Subcutaneous adipose tissue (tissue), 4 donors: ENCODE data around the gene ACOXL. TPM values are rescaled to one million over a fixed set of nuclear protein-coding genes. Genes with fewer than 3 reads are reported as not detected.

ENCODE experiments used
- total RNA-seq, 4 donors: library from RNA; depleted of rRNA; stranded (reverse); fragments of >200 nt; gene quantifications; one replicate each; pipeline ENCODE4 v1.1.0, GENCODE V29; 2016
- TF ChIP-seq, protein P1 (sequence below): fragments of 450-650 bp; IDR thresholded peaks from one replicate; pipeline ENCODE4 v1.5.1; 2016; ENCODE audit warnings: low read depth, mild to moderate bottlenecking, control low read depth, antibody characterized with exemption, moderate library complexity

The ACOXL gene
- total RNA-seq, 4 donors from 2014 or later, result not detected

DNA sequence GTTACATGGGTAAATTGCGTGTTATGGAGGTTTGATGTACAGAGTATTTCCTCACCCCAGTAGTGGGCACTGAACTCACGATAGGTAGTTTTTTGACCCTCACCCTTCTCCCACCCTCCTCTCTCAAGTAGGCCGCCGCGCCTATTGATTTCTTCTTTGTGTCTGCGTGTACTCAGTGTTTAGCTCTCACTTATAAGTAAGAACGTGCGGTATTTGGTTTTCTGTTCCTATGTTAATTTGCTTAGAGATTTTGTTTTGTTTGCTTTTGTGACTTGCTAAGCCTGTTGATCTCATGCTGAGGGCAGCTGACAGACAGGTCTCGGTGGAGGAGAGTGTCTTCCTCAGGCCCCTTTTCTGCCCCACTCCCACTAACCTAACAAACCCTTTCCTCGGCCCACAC is 36.2 kb downstream of the ACOXL start:
- TF ChIP-seq, protein P1, sequence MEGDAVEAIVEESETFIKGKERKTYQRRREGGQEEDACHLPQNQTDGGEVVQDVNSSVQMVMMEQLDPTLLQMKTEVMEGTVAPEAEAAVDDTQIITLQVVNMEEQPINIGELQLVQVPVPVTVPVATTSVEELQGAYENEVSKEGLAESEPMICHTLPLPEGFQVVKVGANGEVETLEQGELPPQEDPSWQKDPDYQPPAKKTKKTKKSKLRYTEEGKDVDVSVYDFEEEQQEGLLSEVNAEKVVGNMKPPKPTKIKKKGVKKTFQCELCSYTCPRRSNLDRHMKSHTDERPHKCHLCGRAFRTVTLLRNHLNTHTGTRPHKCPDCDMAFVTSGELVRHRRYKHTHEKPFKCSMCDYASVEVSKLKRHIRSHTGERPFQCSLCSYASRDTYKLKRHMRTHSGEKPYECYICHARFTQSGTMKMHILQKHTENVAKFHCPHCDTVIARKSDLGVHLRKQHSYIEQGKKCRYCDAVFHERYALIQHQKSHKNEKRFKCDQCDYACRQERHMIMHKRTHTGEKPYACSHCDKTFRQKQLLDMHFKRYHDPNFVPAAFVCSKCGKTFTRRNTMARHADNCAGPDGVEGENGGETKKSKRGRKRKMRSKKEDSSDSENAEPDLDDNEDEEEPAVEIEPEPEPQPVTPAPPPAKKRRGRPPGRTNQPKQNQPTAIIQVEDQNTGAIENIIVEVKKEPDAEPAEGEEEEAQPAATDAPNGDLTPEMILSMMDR, result no peak

DNA sequence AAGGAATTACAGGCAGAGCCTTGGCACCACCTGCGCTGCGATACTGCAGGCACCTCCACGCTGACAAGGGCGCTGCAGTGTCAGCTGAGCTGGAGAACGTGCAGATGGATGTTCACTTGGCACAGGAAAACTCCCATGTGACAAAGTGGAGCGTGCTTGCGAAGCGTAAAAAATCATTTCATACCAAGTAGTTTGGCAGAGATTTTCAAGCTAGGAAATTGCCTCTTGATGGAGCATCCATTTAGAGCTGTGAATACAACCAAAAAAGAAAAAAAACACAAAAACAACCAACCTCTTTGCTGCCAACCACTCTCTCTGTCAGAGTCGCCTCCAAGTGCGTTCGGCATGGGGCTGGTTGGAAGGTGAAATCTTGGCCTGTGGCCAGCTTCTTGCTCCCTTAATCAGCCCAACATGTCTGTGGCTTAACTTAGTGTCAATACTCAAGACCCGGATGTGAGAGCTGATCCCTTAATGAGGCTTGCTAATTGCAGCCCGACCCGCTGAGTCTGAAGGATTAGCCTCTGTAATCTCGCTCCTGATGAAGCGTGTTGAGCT is 38.1 kb downstream of the ACOXL start:
- TF ChIP-seq, protein P1, result no peak

DNA sequence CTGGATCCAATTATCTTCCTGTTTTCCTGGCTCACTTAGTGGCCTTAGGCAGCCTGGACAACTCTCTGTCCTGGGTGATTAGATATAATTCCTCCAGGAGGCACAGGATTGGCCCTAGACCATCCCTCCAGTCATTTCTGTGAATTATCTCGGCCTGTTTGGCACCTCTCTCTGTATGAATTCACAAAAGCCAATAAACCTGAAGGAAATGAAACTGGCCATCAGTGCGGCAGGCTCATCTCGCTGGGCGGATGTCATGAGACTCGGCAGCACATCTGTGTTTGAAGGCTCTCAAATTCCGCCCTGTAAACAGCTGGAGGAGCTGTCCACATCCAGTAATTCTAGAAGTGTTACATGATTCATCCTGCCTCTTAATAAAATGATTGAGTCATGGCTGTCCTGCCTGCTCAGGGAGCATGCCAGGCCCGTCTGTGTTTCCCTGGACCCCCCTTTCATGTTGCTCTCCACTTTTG is 38.6 kb downstream of the ACOXL start:
- TF ChIP-seq, protein P1, result no peak

DNA sequence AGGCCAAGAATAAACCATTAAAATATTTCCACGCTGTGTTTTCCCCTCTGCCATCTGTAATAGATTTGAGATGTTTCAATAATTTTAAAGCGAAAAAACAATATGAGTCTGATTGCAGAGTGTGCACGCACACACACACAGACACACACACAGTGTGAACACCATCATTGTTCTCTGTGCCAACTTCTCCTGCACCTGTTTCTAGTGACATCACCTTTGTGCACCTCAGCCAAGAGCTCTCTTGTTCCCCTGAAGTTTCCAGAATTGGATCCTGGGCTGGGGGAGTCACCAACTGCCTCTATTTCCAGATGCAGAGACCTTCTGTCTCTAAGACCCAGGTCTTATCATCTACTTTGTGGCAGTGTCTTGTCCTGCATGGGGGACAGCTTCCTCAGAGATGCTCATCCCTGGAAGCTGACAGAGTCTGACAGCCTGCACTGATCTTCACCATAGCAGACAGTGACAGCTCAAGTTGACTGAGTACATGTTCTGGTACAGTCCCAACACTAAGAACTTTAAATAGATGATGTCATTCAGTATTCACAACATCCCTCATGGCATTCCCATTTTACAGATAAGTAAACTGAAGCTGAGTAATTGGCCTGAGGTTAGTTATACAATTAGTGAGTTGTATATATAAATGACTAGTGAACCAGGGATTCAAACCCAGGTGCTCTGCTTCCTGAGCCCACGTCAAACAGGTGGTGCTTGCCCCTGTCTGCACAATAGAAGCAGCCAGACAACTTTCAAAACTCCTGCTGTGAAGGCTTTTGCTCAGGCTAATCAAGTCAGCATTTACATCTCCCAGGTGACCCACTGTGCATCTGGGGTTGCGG is 39.4 kb downstream of the ACOXL start:
- TF ChIP-seq, protein P1, result no peak

DNA sequence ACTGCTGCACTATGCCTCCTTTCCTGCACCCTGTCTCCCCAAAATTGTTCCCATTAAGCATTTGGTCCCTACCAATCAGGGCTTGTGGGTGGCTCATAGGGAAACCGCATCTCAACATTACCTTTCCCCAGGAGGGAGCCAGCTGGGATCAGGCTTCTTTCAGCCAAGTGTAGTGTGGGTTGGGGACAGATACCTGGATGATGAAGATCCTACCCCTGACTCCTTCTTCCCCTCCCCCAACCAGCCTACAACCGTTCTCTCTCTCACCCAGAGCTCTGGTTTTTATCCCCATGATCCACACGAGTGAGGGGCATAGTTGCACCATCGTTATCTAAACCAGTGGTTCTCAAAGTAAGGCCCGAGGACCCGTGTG is 40.0 kb downstream of the ACOXL start:
- TF ChIP-seq, protein P1, result no peak

DNA sequence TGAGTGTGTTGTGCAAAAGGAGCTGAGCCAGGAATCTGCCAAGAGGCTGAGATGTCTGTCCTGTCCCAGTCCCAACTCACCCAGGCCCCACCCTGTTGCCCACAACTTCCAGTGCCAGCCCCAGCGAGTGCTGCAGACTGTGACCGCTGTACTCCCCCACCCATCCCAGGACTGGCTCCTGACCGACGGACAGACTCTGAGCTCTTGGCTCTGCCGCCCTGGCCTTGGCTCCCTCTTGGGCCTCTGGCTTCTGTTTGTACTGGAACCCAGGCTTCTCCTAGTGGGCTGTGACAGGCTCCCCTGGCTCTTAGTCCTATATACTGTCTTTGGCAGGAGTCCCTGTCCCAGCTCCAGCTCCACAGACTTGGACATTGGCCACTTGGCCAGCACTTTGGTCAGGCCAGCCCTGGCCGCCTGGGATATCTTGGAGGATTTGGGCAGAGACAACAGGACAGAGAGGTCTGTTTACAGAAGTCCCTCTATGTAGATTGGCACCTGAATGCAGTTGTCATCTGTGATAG is 41.1 kb downstream of the ACOXL start:
- TF ChIP-seq, protein P1, result no peak

DNA sequence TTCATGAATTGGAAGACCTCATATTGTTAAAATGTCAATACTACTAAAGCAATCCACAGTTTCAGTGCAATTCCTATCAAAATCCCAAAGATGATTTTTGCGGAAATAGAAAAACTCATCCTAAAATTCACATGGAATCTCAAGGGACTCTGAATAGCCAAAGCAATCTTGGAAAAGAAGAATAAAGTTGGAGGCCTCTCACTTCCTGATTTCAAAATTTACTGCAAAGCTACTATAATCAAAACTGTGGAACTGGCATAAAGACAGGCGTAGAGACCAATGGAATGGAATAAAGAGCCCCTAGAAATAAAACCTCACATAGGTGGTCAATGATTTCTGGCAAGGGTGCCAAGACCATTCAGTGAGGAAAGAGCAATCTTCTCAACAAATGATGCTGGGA is 42.3 kb downstream of the ACOXL start:
- TF ChIP-seq, protein P1, result no peak
